K562 (cell line): ENCODE measurements around the gene ANXA3. TPM values are rescaled to one million over a fixed set of nuclear protein-coding genes. Genes with fewer than 3 reads are reported as not detected.
A peak's percentile ranks its signal among the peaks of the same experiment; 100 is the strongest.

ENCODE experiments used
- ARID3A ChIP-seq: IDR thresholded peaks from 2 replicates; pipeline ENCODE4 v1.6.1; 2012; ENCODE audit warnings: low read depth, low read length, improper control_type of control experiment, borderline replicate concordance
- BCOR ChIP-seq: fragments of 450-650 bp; IDR thresholded peaks from 2 replicates; pipeline ENCODE4 v1.6.1; 2016
- CSDE1 ChIP-seq, 2 experiments: fragments of 450-650 bp; IDR thresholded peaks; 2 replicates each; pipeline ENCODE4 v1.6.1; 2016; ENCODE audit warnings: mild to moderate bottlenecking in 1 of 2
- EP300 ChIP-seq: IDR thresholded peaks from 2 replicates; pipeline ENCODE4 v1.6.1; 2012; ENCODE audit warnings: low read length, improper control_type of control experiment
- LCOR ChIP-seq: sonication (generic); formaldehyde crosslinking; IDR thresholded peaks from 2 replicates; pipeline ENCODE4 v1.8.0; 2022; ENCODE audit warnings: mild to moderate bottlenecking, missing genetic modification reagents
- MGA ChIP-seq: fragments of 450-650 bp; IDR thresholded peaks from 2 replicates; pipeline ENCODE4 v1.6.1; 2016; ENCODE audit warnings: mild to moderate bottlenecking, moderate library complexity
- POLR2A ChIP-seq: fragments of 450-650 bp; conservative IDR thresholded peaks from 2 replicates; pipeline ENCODE4 v1.6.1; 2016
- SMARCC2 ChIP-seq: fragments of 450-650 bp; IDR thresholded peaks from 2 replicates; pipeline ENCODE4 v1.6.1; 2017; ENCODE audit warnings: antibody characterized with exemption, moderate library complexity, mild to moderate bottlenecking, low read depth
- STAT5A ChIP-seq: IDR thresholded peaks from 2 replicates; pipeline ENCODE4 v1.6.1; 2012; ENCODE audit warnings: low read length, inconsistent platforms, borderline replicate concordance
- VEZF1 ChIP-seq: fragments of 200-800 bp; sonication (Bioruptor generic); IDR thresholded peaks from 2 replicates; pipeline ENCODE4 v1.6.1; 2017; ENCODE audit warnings: missing genetic modification characterization, missing compliant biosample characterization
- XRCC3 ChIP-seq: fragments of 450-650 bp; IDR thresholded peaks from 2 replicates; pipeline ENCODE4 v1.6.1; 2017; ENCODE audit warnings: mild to moderate bottlenecking, moderate library complexity
- ZKSCAN3 ChIP-seq: fragments of 250-450 bp; sonication (Bioruptor Pico); IDR thresholded peaks from 2 replicates; pipeline ENCODE4 v1.4.0; 2020
- ZNF140 ChIP-seq: fragments of 250-450 bp; sonication (Bioruptor Pico); IDR thresholded peaks from 2 replicates; pipeline ENCODE4 v1.8.0; 2021; ENCODE audit warnings: moderate library complexity, mild to moderate bottlenecking, inconsistent platforms
- ZNF507 ChIP-seq: conservative IDR thresholded peaks from 2 replicates; pipeline ENCODE4 v1.6.1; 2017; ENCODE audit warnings: missing genetic modification characterization, missing compliant biosample characterization
- ZNF584 ChIP-seq: fragments of 200-800 bp; sonication (Bioruptor generic); IDR thresholded peaks from 2 replicates; pipeline ENCODE4 v1.6.1; 2016; ENCODE audit warnings: low read depth, mild to moderate bottlenecking, missing genetic modification characterization, missing compliant biosample characterization
- polyA plus RNA-seq, 8 experiments: library from polyadenylated mRNA; depleted of rRNA in 4 of 8; stranded (reverse) in 5 of 8; unstranded in 3 of 8; fragments of >200 nt; fragmentation: Nextera tagmentation in 2 of 8; fragmentation: Illumina TruSeq in 1 of 8; extraction: Ambion mirVana in 2 of 8; extraction: Trizol in 1 of 8; gene quantifications; 2 replicates each; pipeline versions ENCODE4 v1.2.1 to v1.2.3, GENCODE V29; 2011 to 2014; ENCODE audit warnings: inconsistent platforms in 1 of 8, missing spikeins in 1 of 8
- total RNA-seq, 7 experiments: library from RNA; depleted of rRNA in 6 of 7; stranded (reverse); fragments of >200 nt in 6 of 7; fragmentation: Illumina TruSeq in 2 of 7; extraction: Trizol in 2 of 7; gene quantifications; 2 replicates each; pipeline versions ENCODE4 v1.2.1 to v1.2.3, GENCODE V29; 2011 to 2021; ENCODE audit warnings: low replicate concordance in 1 of 7

The ANXA3 gene
- total and polyA plus RNA-seq, 9 of the 15 experiments (the other 6 are each of a cell fraction or from before 2014, with no cell fraction given): 6.3 to 15.5 (median 9.8) TPM

- peak; percentile 45; the same call in 1 of the 2 replicates for TF ChIP-seq VEZF1 (CRISPR knock-in tag)
- no peak for TF ChIP-seq ZKSCAN3 (CRISPR knock-in tag)
- peak; percentile 52; the same call in 1 of the 2 replicates for TF ChIP-seq LCOR (CRISPR knock-in tag)
- TF ChIP-seq STAT5A: peak; percentile 94
- TF ChIP-seq ZNF584 (CRISPR knock-in tag): peak; percentile 74; the same call in 1 of the 2 replicates
- TF ChIP-seq EP300: peak; percentile 97
- TF ChIP-seq BCOR: 0 out of 2 replicates have a peak, but pooled peaks have one; percentile 9
- no peak for TF ChIP-seq CSDE1 (IDR thresholded peaks at IDR 0.05)
- no peak for TF ChIP-seq ZNF140 (CRISPR knock-in tag)
- no peak for TF ChIP-seq POLR2A
- TF ChIP-seq MGA: peak; percentile 51
- peak; percentile 93; the same call in 1 of the 2 replicates for TF ChIP-seq ARID3A
- peak; percentile 14; the same call in 1 of the 2 replicates for TF ChIP-seq XRCC3
- TF ChIP-seq SMARCC2: peak; percentile 81
- TF ChIP-seq ZNF507 (tag): no peak
Measured at GRCh38 chr4:78610546-78611214, 59.1 kb downstream of the ANXA3 start (continued).
